Prostate gland (tissue), 2 donors: ENCODE measurements around the gene NET1.

ENCODE experiments used
- CTCF ChIP-seq, 4 experiments: fragments of 200-600 bp in 2 of 4; fragments of 450-650 bp in 2 of 4; sonication (generic) in 2 of 4; IDR thresholded peaks; 1 replicate in 3 of 4; 2 replicates in 1 of 4; pipeline ENCODE4 v1.5.1; 2016 to 2019; ENCODE audit warnings: antibody characterized with exemption in 4 of 4, mild to moderate bottlenecking in 2 of 4, moderate library complexity in 2 of 4
- POLR2A ChIP-seq: fragments of 450-650 bp; IDR thresholded peaks from one replicate; pipeline ENCODE4 v1.6.1; 2016; ENCODE audit warnings: antibody characterized with exemption, mild to moderate bottlenecking
- POLR2AphosphoS5 ChIP-seq: sonication (generic); formaldehyde crosslinking; IDR thresholded peaks from one replicate; pipeline ENCODE4 v1.6.1; 2017; ENCODE audit warnings: antibody characterized with exemption

GRCh38 chr10:5496261-5497250 lies 84.2 kb downstream of the NET1 start:
- TF ChIP-seq CTCF (IDR thresholded peaks at IDR 0.05) (no peak), POLR2AphosphoS5 (no peak), POLR2A (no peak)
